Measurements from ENCODE around the gene TTC6.
A peak's percentile ranks its signal among the peaks of the same experiment; 100 is the strongest.

TTC6 gene

GRCh38 chr14:37585101-37585511 lies 10.3 kb upstream of the TTC6 start:
- no peak for DNase-seq

DNA sequence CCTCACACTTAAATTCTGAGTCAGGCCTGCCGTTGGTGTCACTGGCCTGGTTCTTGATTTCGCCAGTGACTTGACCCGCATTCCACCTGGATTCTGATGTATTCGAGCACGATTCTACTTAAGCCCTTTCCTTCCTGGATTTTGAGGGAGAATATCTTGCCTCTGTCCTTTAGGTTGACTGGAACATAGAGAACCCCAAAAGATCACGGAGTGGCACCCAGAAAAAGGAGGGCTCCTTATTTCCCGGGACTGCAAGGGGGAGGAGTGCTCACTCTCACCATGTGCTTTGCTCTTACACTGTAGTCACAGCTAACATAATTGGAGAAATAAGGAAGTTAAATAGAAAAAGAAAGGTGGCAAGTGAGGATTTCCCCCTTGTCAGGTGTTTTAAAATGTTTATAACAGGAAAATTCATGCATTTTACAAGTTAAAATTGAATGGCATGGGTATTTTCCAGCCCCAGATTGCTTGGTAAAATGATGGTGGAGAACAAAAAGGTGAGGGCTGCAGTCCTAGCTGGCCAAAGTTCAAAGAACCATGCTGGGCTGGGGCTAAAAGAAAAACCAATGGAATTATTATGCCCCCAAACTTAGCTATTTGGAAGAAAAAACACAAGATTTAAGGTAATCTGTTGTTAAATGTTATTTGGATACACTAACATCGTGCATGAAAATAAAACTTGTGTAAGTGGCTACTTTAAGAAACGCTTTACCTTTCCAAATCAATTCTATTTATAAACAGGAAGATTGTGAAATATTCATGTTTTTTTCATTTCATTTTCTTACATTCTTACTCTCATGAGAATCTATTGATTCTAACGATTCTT lies 9.2 kb upstream of the TTC6 start:
- no peak for DNase-seq

DNA sequence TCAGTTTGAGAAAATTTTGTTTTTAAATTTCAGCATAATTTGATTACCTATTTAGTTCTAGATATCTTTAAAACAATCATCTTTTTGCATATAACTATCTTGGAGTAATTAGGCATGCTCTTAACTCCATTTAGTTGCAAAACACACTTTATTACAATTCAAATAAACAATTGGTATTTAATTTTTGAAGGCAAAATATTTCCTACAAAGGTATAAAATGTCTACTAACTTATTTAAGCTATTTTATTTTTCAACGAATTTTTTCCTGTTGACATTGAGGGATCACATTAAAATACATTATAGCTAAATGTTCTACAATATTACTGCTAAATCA lies 8.7 kb upstream of the TTC6 start:
- DNase-seq, result no peak

DNA sequence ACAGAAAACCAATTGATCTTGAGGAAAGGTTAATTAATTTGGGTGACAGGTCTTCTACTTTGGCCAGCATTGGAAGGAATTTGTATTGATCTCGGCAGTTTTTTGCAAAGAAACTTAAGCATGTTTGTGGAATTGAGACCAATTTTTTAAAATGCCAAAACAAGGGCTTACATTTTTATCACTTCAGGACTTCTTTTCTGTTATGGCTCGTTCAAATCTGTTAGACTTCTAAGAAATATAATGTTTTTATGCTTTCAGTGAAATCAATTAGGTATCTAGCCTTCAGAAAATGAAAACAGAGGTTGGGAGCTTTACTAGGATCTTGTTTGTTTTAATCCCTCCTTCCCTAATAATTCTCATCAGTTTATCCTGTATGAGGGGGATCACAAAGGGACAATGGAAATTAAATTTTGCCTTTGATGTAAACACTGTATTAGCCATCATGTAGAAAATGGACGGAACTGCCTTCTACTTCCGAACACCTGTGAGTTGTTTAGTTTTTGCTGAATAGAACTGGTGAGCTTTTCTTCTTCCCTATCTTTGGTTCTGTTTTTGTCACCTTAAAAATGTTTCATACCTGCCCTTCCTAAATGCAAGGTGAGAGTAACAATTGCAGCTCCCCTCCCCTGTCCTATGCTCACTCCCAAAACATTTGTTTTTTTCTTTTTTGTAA lies 8.2 kb upstream of the TTC6 start:
- DNase-seq, result no peak

DNA sequence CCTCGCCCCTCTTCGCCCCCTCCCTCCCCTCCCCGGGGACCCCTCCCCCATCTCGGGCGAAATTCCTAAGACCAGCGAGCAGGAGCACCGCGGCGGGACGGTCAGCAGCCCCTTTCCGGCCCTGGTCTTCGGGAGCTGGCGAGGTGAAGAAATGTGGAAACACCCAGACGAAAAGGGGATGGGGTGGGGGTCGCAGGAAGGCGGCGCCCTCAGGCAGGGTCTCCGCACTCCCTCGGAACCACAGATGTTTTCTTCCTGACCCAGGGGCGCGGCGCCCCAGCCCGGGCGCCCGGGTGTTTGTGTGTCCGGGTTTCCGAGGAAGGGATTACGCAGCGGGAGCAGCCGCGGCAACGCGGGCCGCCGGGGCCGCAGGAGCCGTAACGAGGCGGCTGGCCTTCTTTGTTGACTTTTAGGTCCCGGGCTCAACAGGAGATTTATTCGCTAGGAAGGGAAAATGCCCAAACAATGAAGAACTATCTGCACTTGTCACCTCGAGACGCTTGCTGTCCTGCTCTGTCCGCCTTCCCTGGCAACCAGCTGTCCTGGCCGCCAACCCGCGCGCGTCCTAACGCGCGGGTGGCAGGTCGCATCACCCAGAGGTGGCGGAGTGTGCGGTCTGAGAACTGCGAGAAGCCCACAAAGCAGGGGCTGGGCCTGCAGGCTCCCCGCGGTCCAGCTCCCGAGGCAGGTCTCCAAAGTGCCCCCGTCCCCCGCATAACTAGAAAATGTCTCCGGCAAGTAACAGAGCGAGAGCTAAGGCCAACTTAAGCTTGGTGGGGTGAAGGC lies 7.4 kb upstream of the TTC6 start:
- no peak for DNase-seq

GRCh38 chr14:37588667-37588955 lies 6.8 kb upstream of the TTC6 start:
- DNase-seq, result no peak

DNA sequence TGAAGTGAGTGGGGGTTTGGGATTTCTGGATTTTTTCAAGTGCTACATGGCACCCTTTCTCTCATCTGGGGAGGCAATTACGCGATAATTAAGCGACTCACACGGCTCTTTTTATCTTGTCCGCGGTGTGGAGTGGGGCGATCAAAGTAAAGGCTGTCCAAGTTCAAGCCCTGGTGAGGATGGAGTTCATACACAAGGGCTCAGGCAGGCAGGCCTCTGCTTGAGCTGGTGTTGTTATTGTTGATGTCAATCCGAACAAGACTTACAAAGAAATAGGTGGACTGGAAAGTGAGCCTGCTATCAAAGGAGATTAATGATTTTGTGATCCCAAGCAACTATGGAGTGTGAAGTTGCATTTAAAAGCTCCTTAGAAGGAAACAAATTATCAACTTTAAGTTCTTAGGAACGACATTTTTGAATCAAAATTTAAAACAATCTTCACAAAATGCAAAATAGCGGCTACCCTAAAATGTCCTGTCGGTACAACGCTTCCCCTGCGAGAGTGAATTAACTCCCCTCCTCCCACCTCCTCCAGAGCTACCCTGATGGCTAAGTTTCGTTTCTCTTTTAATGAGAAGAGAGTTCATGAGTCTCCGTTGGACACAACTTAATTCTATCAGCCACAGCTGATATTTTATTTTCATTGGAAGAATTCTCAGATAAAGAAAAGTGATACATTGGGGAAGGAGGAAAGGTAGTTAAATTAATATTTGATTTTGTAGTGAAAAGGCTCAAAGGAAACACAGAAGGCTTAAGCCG lies 6.3 kb upstream of the TTC6 start:
- no peak for DNase-seq

- no peak for DNase-seq
These were observed 5.6 kb upstream of the TTC6 start for GRCh38 chr14:37589715-37590427.

DNA sequence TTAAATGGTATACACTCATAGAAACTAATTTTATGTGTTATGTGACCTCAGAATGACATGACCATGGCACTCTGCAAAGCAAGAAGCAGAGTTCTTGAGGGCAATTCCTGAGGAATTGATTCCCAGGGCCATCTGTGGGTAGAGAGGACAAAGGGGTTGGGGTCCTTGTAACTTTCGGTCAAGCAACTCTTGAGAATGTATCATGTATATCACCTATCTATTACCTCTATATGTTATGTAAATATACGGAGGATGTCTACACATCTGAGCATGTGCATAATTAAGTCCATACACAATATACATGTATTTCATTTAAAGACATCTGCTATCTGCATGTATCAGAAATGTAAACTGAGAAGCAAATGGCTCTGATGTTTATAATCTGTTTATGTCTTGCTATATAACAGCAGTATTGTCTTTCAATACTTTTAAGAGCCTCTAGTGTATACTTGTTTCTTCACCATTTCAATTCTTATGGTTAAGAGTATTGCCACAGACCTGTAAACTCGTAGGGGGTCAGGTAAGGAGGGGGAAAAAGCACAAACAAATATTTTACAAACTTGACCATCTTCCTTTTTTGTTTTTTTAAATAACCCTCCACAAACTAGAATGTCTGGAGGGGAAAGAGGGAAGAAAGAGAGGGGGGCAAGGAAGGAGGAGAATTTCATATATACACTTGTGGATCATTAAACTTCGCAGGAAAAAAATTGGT lies 4.8 kb upstream of the TTC6 start:
- no peak for DNase-seq

GRCh38 chr14:37591311-37591940 lies 4.0 kb upstream of the TTC6 start:
- DNase-seq, result no peak

- no peak for DNase-seq
These were observed 3.4 kb upstream of the TTC6 start for GRCh38 chr14:37591941-37592481.

GRCh38 chr14:37592482-37593408 lies 2.7 kb upstream of the TTC6 start:
- no peak for DNase-seq

GRCh38 chr14:37593511-37594237 lies 1.8 kb upstream of the TTC6 start:
- no peak for DNase-seq

GRCh38 chr14:37594238-37594970 lies 1.0 kb upstream of the TTC6 start:
- DNase-seq, result peak in 1 of 6 experiments; percentile 7

DNA sequence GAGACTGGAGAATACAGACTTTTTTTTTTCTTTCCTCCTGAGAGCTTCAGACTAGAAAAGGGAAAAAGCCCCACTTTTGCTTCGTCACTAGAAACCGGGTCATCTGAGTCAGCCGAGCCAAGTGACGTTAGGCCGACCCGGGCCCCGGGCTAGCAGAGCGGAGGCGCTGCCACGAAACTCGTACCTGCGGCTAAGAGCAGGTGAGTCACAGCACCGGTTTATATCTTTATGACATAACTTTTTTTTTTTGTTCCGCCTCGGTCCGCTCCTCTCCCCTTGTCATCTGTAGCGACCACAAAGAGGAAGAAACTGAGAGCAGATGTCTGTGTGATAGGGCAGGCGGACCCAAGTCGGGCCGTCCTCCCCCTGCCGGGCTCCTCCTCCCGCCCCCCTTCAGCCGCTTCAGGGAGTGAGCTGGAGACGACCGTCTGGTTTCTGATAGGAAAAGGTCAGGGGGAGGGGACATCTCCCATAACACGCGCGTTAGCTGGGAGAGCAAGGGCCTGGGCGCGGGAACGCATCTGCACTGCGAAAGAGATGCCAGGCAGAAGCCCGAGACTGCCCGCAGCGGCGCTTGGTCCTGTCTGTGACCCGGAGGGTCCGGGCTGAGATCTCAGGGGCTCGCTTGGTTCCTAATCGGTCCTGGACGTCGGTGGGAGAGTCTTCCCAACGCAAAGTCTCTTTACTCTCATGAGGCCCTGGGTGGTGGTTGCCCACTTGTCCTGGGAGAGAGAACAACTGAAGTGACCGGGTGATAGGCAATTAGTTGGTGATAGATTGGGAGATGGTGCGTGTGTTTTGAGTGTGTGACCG lies 586 bp downstream of the TTC6 start:
- DNase-seq, result no peak

- no peak for DNase-seq
These were observed 1.5 kb downstream of the TTC6 start for GRCh38 chr14:37596790-37597472.

- no peak for DNase-seq
These were observed 2.1 kb downstream of the TTC6 start for GRCh38 chr14:37597538-37597913.

Data from stimulated activated naive CD4-positive, alpha-beta T cell (primary cell).